ENCODE measurements around the gene WNT1. TPM values are rescaled to one million over a fixed set of nuclear protein-coding genes. Genes with fewer than 3 reads are reported as not detected.

WNT1 gene
- total RNA-seq, 2 donors from 2014 or later: not detected

DNA sequence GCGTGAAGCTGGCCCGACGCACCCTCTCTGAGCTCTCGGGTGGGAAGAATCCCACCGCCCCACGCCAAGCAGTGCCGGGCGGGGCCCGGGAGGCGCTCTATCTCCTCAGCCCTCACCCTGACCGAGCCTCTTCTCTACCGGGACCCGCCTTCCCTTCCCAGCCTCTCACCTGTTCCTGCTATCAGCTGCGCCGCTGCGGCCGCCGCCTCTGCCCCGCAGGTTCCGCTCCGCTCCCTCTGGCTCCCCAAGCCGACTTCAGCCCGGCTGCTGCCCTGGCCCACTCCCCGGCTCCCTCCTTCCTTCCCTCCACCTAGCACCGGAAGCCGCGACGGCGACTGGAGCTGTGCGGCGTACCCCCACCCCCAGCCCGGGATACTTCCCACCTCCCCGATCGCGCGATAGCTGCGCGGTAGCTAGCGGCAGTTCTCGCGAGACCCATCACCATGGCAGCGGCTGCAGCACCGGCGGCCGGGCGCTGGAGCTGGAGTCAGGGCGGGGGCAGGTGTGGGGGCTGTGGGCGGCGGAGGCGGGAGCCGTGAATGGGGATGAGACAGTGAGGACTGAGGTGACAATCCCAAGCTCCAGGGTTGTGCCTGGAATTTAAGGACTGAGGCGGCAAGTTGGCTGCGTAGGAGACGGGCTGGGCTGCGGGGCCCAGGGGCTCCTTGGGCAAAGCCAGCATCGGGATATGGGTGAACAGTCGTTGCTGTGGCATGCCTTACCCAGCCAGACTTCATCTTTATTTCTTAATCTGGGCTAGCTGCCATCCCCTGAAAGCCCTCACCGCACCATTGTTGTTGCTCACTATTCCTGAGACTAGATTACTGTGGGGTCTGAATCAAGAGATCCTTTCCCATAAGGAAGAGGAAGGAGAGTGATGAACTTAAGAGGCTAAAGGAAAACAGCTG, 20.7 kb upstream of the WNT1 start, which contains the start of gene ARF3:
TSS of gene ARF3 (minus strand) at position 347 of the 908 bp plus-strand sequence. CDS start 16,392 bp downstream, outside the sequence.
- ATAC-seq (peak; percentile 96 to 97), DNase-seq (peak; percentile 96)
- intact Hi-C loops (cut with DNase I): no loop called here

DNA sequence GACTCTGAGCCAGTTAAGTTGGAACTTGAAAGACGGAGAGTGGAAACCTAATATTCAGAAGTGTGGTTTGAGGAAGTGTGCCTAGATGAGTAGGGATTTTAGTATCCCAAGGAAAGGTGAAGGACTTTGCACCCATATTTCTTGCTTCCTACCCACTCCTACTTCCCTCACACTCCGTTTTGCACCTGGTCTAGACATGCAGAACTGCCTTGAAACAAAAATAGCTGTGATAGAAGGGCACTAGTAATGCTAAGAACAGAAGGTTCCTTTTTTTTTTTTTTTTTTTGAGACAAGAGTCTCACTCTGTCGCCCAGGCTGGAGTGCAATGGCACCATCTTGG, 20.1 kb upstream of the WNT1 start:
- DNase-seq (no peak), ATAC-seq (no peak)
- intact Hi-C loops (cut with DNase I): no loop called here

GRCh38 chr12:48960834-48961233, 17.3 kb upstream of the WNT1 start:
- DNase-seq (no peak), ATAC-seq (no peak)
- intact Hi-C loops (cut with DNase I): no loop called here

DNA sequence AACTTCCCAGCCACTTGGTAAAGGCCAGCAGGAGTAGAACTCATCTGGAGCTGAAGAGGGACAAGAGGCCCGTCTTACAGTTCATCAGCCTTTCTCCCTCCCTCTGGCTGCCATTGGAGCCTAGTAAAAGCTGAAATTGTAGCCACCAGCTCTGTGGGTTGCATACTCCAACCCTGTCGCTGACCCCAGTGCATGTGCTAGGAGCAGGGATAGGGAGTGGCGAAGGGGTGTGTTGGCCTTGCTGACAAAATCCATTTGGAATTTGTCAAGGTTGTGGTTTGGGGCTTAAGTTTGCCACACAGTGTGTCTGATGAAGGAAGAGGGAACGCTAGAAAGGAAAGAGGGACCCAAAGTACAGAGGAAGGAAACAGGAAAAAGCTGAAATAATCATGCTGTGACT, 16.8 kb upstream of the WNT1 start:
- DNase-seq (no peak), ATAC-seq (no peak)
- intact Hi-C loops (cut with DNase I): no loop called here

DNA sequence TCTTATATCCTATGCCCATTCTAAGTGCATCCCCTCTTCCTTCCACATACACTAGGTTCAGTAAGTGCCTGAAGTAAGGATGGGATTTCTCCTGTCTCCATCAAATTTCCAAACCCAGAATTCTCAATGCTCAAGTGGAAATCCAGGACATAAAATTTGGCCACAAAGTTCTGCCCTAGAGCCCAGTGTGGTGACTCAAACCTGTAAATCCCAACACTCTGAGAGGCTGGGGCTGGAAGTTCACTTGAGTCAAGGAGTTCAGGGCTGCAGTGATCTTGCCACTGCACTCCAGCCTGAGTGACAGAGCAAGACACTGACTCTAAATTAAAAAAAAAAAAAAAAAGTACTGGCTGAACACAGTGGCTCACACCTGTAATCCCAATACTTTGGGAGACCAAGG, 16.3 kb upstream of the WNT1 start:
- intact Hi-C loops (cut with DNase I): no loop called here
- DNase-seq (no peak), ATAC-seq (no peak)

DNA sequence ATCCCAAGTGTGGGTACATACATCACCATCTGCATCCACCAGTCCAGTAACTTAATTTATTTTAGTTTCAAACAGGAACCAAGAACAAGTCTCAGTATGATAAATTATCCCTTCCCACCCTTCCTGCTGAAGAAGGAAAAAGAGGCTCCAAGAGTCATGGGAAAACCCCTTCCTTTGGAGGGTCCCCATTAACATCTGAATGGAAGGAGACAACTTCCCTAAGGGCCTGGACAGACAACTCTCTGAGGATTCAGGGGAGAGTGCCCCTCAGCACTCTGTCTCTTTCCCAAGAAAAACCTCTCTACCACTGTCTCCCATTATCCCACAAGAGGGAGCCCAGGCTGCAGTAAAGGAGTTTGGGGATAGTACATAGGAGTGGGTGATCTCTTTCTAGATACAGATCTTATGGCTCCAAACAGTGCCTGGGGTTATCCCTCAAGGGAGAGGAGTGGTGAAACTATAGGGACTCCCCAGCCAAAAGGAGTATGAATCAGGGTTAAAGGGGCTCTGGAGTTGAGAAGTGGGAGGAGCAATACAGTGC, 12.8 kb upstream of the WNT1 start:
- intact Hi-C loops (cut with DNase I): no loop called here
- no peak for ATAC-seq
- DNase-seq: no peak

- DNase-seq (no peak), ATAC-seq (no peak)
- intact Hi-C loops (cut with DNase I): no loop called here
These were observed 11.8 kb upstream of the WNT1 start for GRCh38 chr12:48966177-48966895.

GRCh38 chr12:48967991-48968390, 10.1 kb upstream of the WNT1 start:
- intact Hi-C loops (cut with DNase I): no loop called here
- DNase-seq (no peak), ATAC-seq (no peak)

GRCh38 chr12:48968467-48968866, 9.7 kb upstream of the WNT1 start:
- ATAC-seq: no peak
- intact Hi-C loops (cut with DNase I): no loop called here

DNA sequence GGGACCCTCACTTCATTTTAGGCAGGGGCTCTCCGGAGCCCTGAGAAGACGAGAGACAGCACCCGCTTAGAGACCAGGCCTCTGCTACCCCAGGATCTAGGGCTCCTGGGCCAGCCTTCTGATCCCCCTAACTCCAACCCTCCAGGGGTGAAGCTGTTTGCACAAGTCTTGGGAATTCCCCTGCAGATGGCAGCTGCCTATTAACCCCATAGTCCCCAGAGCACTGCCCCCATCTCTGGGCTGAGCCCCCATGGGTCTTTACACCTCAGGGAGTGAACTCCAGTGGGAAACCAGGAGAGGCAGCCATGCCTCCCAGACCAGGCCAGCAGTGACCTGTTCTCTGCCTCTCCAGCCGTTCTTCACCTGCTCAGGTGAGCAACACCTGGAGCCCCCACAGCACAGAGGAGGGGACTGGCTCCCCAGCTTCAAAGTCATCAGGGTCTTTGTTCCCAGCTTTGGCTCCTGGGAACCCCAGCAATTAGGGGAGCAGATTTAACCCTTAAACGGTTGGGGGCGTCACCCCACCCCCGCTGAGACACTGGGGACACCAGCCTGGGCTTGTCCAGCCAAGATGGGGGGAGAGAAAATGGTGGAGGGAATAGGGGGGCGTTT, 8.9 kb upstream of the WNT1 start:
- intact Hi-C loops (cut with DNase I): no loop called here
- ATAC-seq: no peak
- DNase-seq: no peak

More at GRCh38 chr12:48968467-48968866, 9.7 kb upstream of the WNT1 start:
- DNase-seq: no peak

DNA sequence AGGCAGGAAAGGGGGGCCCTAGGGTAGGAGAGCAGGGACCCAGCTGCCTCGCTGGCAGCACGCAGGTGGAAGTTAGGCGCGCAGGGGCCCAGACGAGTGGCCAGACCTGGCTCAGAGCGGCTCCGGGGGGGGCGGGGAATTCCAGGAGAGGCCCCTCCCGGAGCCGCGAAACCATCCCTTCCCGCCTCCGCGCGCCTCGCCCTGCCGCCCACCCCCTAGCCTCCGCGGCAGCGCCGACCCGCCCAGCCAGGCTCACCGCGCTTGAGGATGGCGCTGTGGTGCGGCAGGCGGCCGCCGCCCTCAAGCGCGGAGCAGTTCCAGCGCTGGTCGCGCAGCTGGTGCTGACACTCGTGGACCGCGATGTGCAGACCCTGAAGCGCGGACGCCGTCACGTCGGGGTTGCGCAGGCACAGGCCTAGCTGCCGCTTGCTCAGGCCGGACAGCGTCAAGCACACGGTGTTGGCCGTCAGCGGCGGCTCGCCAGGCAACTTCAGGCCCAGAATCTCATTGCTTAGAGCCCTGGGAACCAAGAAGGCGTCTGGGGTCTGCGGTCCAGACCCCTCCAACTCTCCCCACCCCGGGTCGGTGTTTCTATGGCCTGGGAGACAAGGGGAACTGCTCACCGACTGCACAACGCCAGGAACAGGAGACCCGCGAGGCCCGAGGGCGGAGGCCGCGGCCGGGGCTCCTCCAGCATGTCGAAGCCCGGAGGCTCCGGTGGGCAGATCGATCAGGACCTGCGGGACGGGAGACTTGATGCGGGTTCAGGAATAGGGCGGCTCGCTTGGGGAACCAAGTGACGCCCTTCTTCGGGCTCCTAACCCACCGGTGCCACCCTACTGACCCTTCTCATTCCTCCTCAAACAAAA, 8.1 kb upstream of the WNT1 start:
- peak; percentile 34 for DNase-seq
- peak; percentile 32 for ATAC-seq
- intact Hi-C loops (cut with DNase I): no loop called here

DNA sequence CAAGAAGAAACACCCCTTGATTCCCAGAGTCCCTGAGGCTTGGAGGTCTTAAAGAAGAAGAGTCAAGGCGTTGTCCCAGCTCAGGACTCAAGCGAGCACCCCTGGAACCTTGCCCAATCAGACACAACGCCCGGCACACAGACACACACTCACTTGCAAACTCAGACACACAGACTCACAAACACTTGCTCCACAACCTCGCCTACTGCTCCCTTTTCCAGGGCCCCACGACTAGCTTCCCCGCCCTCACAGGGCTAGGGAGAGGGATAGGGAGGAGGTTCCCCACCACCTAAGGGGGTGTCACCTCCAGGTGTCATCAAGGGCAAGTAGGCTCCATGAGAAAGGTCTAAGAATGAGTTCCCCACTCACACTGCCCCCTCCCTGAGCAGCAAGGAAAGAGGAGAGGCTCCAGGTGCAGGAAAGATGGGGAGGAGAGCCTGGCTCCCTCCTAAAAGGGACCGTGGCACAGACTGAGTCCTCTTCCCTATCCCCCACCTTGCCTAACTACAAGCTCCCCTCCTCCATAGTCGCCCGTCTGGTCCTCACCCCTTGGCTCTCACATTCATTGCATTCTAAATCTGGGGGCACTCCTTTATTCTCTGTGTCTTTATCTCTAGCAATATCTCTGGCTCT, 7.3 kb upstream of the WNT1 start:
- ATAC-seq: no peak
- intact Hi-C loops (cut with DNase I): no loop called here
- no peak for DNase-seq

DNA sequence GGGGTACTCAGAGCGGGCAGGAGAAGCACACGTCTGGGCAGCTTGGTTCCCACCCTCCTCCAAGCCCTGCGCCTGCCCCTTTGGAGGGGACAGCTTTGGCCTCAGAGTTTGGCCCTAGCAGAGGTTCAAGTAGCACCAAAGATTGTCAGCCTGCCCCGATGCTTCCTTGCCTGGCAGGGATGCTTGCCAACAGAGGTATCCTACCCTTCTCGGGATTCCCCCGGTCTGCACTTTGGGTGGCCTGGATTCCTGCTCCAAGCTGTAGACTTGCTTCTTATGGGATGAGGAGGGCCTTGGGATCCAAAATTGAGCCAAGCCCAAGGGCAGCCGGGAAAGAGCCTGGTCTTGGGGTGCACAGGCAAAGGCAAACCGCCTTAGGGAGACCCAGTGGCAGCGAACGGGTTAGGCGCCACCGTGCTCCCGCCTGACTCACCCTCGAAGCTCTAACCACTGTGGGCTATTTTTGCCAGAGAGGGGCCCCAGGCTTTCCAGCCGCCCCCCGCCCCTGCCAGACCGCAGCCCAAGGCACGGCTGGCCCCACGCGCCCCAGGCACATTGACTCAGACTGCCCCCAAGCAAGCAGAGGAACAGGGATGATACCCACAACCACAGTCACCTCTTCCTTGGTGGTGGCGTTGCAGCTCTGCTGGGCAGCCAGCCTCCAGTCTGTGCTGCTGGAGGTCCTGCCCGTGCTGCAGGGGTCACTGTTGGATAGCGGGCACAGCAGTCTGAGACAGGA, 5.7 kb upstream of the WNT1 start:
- intact Hi-C loops (cut with DNase I): no loop called here
- DNase-seq (no peak), ATAC-seq (no peak)

- DNase-seq: no peak
These were observed 5.1 kb upstream of the WNT1 start for GRCh38 chr12:48972952-48973483.

GRCh38 chr12:48973531-48973930, 4.6 kb upstream of the WNT1 start:
- intact Hi-C loops (cut with DNase I): no loop called here
- ATAC-seq (peak; percentile 43 to 71), DNase-seq (peak; percentile 83)

More at GRCh38 chr12:48972952-48973483, 5.1 kb upstream of the WNT1 start:
- intact Hi-C loops (cut with DNase I): no loop called here
- ATAC-seq: no peak

DNA sequence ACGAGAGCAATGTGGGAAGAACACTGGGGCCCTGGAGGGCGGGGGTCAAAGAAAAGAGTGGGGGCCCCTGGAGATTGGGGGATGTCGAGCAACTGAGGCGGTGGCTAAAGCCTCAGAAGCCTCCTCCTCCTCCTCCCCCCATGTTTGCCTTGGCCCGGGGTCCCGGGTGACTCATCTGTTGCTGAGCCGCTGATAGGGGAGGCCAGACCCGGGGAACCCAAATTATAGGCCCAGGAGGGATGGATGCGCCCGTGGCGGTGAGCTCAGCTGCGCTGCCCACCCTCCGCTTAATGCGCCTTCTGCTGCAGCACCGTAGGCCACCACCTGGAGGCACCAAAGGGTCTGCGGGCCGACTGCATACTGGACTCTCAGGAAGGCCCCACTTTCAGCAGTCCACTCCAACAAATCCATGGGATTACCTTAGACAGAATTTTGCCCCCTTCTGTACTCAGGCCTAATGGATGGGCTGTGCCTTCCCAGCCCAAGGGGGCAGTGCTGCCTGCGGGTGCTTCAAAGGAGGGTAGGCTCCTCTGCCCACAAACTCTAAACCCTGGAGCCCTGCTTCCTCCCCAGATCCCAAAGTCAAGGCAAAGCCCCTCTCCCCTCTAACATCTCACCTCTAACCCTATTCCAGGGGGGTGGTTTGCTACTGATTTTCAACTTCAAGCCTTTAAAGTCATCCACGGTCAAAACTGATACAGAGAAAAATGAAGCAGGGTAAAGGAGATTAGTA, 4.0 kb upstream of the WNT1 start:
- ATAC-seq (peak; percentile 44 to 66), DNase-seq (peak; percentile 79)
- intact Hi-C loops (cut with DNase I): no loop called here
